NK-92 (cell line): Measurements from ENCODE around the gene ERC2.

Experiments
- DNase-seq: peaks from one replicate; lab custom pipeline; 2025; ENCODE audit not compliant: unreplicated experiment; lab: John Stamatoyannopoulos, UW

The ERC2 gene

DNA sequence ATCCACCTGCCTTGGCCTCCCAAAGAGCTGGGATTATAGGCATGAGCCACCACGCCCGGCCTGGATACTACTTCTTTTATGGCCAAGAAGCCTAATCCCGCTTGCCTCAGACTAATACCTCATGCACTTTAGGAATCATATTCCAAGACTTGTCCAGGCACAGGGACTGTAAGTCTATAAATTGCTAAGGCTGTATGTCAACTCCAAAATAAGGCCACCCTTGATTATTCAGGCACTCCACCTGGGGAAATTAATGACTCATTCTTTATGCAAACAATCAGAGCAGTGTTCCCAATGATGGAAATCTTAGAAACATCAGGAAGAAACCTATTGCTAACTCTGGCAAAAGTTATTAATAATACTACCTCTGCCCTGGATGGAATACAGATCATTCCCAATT lies 98.4 kb downstream of the ERC2 start:
- DNase-seq, result no peak

DNA sequence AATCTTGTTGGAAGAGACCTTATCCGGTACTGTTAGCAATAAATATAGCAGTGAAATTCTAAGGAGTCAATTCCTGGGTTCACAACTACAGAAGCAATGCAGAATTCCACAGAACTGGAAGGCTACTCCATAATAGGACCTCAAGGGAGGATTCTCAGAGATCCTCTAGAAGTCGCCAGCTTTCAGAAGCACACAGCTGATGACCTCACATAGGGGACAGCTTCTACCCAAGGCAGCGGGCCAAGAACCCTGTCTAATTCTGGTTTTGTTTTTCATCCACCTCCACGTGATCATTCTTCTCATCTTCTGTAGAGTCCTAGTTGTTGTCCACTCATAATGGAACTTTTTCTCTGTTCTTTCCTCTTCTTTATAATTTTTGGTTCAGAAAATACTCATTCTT lies 99.4 kb downstream of the ERC2 start:
- no peak for DNase-seq

- no peak for DNase-seq
These were observed 101.6 kb downstream of the ERC2 start for GRCh38 chr3:56366641-56367162.

DNA sequence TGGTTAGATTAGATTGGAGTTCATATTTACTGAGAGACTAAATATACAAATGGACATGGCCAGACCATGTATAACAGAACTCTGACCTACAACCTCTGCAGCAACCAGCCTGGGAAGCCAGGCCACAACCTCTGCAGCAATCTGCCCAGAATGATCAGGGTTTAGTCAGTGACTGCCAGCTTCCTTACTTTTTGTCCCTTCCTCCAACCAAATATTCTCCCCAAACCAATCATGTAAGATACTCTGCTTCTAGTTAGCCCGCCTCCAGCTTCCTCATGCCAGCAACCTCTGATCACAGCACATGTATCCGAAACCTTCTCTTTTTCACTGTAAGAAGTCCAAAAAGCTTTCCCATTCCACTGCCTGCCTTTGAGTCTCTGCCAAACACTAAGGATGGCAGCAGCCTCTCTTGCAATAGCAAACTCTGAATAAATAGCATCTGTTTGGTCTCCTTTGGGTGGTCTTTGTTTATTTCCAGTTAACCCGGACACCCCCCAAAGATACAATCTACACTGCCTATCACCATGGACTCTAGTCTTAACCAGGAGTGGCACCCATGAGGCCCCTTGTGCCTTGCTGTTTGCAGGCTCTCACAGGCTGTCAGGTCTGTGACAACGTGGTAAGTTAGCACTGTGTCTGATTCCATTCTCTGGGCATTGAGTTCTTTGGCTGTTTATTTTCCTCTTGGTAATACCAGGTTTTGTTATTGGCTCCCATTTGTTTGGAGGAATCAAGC lies 102.2 kb downstream of the ERC2 start:
- DNase-seq, result no peak

DNA sequence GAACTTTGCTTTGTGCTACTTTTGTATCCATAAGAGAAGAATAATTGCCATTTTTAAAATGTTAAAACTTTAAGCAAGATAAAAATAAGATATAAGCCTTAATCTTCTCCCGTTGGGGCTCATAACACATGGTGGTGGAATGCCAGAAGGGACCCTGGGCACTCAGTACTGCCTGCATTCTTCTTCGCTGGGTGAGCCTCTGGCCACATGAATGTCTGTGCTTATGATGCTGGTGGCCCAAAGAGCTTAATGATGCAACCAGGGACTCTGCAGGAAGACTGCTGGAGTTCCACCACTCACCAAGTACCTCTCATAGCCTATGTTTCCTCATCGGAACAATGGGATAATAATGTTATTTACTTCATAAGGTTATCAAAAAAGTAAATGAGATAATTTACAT lies 103.6 kb downstream of the ERC2 start:
- DNase-seq, result no peak

- no peak for DNase-seq
These were observed 104.5 kb downstream of the ERC2 start for GRCh38 chr3:56363720-56364119.

- no peak for DNase-seq
These were observed 106.5 kb downstream of the ERC2 start for GRCh38 chr3:56361731-56362130.

DNA sequence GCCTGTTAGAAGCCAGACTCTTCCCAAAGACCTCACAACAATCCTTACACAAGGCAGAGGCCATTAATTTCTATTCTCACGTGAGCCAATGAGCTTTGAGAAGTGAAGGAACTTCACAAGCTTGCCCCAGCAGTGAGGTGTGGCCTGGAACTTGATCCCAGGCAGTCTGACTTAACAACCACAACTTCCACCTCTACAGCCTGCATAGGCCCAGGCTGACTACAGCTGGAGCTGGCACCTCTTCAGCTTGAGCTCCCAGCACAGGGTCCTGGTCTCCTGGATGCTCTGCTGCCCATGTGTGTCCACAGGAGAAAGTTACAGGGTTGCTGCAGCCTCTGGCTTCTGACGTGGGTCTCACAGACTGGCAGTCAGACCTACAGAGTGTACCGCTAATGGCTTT lies 111.0 kb downstream of the ERC2 start:
- no peak for DNase-seq

GRCh38 chr3:56356808-56357207 lies 111.5 kb downstream of the ERC2 start:
- no peak for DNase-seq

GRCh38 chr3:56355570-56356185 lies 112.6 kb downstream of the ERC2 start:
- no peak for DNase-seq

GRCh38 chr3:56351537-56351936 lies 116.7 kb downstream of the ERC2 start:
- no peak for DNase-seq

DNA sequence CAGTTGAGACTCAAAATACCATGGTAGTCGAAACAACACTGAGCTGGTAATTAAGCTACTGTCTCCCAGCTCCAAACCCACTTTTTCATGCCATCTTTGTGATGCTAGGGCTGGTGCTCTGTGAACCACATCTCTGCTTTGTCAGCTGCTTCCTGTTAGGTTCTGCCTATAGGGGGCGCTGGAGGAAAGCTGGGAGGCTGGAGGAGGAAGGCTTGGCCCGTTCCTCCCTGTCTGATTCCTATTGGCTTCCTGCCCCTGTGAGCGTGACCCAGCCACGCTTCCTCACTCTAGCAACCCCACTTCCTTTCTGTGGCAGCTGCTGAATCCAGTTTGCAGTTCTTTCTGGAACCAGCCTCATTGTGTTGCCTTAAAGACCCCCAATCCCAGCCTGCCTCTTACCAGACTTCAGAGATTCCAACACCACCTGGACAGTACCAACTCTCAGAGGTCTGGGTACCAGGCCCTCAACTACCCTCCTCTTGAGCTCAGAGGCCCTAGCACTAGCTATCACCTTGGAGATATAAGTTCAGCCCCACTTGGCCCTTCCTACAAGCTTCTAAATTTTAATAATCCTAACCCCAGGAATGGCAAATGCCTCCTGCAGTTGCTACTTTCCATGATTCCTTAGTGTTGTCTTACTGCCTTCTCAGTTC lies 120.9 kb downstream of the ERC2 start:
- no peak for DNase-seq

GRCh38 chr3:56342475-56342874 lies 125.8 kb downstream of the ERC2 start:
- DNase-seq, result no peak

- no peak for DNase-seq
These were observed 128.6 kb downstream of the ERC2 start for GRCh38 chr3:56339671-56340070.

DNA sequence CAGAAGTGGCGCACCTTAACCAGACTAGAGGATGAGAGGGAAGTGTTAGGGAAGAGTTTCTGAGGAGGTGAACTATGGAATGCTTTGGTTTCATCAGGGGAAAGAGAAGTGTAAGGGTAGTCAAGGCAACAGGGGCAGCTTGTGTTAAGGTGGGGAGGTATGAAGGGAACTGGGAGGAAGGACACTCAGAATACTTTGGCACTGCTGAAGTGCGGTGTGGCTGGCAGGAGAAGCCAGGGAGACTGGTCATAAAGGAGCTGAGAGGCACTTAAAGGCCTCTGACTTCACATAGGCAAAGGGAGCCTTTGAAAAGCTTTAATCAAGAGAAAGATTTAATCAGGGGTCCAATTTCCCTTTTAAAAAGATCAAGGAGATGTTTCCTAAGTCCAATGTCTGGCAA lies 129.0 kb downstream of the ERC2 start:
- DNase-seq, result no peak

DNA sequence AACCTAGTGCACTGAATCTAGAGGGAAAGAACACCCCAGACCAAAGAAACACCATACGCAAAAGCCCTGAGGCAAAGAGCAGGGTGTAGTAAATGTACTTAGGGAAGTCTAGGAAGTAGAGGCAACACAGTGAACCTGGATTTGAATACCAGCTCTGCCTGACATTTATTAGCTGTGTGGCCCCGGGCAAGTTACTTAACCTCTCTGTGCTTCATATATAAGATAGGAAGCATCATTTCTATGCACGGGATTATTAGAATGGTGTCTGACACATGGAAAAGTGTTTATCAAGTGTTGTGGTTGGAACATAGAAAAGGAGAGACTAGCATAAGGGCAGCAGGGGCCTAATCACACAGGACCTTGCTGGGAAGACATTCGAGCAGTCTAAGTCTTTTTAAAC lies 132.2 kb downstream of the ERC2 start:
- DNase-seq, result no peak

GRCh38 chr3:56324473-56324872 lies 143.8 kb downstream of the ERC2 start:
- DNase-seq, result no peak

DNA sequence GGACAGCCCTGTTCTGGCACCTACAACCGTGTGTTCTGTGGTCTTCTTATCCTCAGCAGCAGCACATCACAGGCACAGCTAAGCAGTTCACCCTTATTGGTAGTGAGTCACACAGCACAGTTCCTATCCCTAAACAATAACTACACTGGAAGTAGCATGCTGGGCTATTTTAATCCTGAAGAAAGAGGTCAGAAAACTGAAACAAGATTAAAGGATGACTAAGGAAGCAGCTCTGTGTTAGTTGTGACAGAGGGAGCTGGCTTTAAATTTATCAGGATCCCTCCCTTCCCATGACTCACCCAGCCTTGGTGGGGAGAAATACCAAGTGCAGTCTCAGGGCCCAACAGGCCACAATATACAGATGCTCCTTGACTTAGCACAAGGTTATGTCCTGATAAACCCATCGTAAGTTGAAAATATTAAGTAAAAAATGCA lies 144.3 kb downstream of the ERC2 start:
- no peak for DNase-seq

DNA sequence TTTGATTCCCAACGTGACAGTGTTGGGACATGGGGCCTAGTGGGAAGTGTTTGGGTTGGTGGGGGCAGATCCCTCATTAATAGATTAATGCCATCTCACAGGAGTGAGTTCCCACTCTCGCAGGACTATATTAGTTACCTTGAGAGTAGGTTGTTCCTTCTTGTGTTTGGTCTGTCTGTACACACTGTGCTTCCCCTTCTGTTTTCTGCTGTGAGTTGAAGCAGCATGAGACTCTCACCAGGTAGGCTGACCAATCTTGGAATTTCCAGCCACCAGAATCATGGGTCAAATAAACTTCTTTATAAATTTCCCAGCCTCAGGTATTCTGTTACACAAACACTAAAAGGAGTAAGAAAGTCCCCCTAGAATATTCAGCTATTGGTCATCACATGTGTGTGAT lies 145.4 kb downstream of the ERC2 start:
- DNase-seq, result no peak

- no peak for DNase-seq
These were observed 146.4 kb downstream of the ERC2 start for GRCh38 chr3:56321892-56322291.

DNA sequence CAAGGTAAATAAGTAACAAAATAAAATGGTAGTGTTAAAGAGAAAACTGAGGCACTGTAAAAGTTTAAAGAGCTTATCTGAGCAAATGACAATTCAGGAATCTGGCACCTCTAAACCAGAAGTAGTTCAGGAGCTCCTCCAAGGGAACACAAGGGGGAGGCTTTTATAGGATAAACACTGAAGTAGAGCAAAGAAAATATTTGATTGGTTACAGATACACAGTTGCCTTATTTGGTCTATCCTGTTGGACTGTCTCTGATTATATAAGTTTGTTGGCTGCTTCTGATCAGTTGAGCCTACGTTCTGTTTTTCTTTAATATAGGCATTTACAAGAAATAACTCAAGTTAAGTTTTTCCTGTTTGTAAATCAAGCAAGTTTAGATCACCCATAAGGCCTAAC lies 146.9 kb downstream of the ERC2 start:
- DNase-seq, result no peak

DNA sequence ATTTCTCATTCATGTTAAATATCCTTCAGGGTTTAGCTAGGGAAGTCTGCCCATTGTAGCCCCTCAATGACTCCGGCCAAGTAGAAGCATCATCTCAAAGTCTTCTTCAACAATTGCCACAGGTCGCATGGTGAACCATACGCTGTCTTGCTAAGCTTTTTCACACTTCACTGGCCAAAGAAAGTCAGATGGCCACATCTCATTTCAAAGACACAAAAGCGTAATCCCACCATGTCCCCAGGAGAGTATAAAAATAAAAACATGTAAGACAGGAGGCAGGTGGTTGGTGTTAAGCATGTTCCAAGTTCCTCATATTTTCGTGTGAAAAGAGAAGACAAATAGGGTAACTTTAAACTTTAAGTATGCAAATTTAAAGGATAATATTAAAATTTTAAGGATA lies 147.4 kb downstream of the ERC2 start:
- no peak for DNase-seq
